ENCODE measurements around the gene FARP2. TPM values are rescaled to one million over a fixed set of nuclear protein-coding genes. Genes with fewer than 3 reads are reported as not detected.
"Not testable (repeated sequence)": the region's sequence is repeated elsewhere in the genome, so short reads cannot be mapped to it uniquely, and the experiment has no call there.

Gene FARP2
- total RNA-seq, 2 donors from 2014 or later, result 11.1 to 21.5 TPM

DNA sequence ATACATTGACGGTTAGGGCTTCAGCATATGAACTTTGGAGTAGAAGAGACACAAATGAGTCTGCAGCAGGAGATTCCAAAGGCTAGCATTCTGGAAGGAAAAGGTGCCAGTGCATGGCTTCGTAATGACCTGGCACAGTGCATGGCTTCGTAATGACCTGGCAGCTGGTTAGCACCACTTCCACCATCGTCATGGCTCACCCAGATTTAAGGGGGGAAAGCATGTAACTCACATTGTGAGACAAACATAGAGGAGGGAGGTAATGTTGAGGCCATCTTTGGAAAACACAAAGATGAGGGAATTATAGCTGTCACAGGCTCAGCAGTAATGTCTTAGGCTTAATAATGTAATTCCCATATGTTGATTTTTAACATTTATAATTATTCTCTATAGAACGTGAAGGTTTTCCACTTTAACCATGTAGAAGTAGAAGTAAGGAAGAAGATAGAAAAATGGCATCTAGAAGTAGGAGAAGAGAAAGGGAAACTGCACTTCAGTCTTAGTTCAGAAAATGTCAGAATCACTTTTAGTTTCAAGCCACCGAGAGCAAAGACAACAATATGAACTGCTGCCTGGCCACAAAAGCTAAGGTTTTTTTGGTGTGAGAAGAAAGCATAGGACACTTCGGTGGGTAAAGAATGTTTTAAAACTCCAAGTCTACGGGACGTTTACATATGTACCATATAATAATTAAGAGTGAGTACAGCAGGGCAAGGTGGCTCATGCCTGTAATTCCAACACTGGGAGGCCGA, 159.1 kb downstream of the FARP2 start:
- Histone ChIP-seq H3K9me3 (no peaks in the 10 kb centered on the region), H3K27me3 (peaks cover 0 to 3% of the 10 kb centered on the region in 2 donors), H3K4me3 (no peak overlapping the region), H3K36me3 (no peaks in the 10 kb centered on the region), H3K27ac (no peak overlapping the region), H3K4me1 (no peaks in the 10 kb centered on the region)
- TF ChIP-seq, protein P1, sequence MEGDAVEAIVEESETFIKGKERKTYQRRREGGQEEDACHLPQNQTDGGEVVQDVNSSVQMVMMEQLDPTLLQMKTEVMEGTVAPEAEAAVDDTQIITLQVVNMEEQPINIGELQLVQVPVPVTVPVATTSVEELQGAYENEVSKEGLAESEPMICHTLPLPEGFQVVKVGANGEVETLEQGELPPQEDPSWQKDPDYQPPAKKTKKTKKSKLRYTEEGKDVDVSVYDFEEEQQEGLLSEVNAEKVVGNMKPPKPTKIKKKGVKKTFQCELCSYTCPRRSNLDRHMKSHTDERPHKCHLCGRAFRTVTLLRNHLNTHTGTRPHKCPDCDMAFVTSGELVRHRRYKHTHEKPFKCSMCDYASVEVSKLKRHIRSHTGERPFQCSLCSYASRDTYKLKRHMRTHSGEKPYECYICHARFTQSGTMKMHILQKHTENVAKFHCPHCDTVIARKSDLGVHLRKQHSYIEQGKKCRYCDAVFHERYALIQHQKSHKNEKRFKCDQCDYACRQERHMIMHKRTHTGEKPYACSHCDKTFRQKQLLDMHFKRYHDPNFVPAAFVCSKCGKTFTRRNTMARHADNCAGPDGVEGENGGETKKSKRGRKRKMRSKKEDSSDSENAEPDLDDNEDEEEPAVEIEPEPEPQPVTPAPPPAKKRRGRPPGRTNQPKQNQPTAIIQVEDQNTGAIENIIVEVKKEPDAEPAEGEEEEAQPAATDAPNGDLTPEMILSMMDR (IDR thresholded peaks at IDR 0.05), result no peak
- no peak for DNase-seq (ENCODE audit: low spot score)

DNA sequence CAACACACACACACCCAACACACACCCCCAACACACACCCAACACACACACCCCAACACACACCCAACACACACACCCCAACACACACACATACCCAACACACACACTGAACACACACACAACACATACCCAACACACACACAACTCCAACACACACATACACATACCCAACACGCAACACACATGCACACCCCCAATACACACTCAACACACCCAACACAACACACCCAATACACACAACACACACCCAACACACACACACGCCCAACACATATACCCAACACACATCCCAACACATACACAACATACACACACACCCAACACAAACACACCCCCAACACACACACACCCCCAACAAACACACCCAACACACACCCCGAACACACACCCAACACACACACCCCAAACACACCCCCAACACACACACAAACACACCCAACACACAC, 160.5 kb downstream of the FARP2 start:
- TF ChIP-seq, protein P1 (IDR thresholded peaks at IDR 0.05), result no peak

DNA sequence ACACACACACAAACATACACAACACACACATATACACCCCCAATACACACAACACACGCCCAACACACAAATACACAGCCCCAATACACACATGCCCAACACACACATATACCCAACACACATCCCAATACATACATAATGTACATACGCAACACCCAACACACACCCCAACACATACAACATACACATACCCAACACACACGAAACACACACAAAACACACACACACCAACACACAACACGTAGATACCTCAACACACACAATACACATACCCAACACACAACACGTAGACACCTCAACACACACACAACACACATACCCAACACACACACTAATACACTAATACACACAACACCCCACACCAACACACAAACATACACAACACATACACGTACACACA, 161.2 kb downstream of the FARP2 start:
- H3K36me3 ChIP-seq, result no peaks in the 10 kb centered on the region
- TF ChIP-seq, protein P1 (IDR thresholded peaks at IDR 0.05), result no peak
- no peak for DNase-seq (ENCODE audit: low spot score)
- H3K27ac ChIP-seq, result no peak overlapping the region
- H3K9me3 ChIP-seq, result no peaks in the 10 kb centered on the region
- H3K4me1 ChIP-seq, result no peaks in the 10 kb centered on the region
- H3K4me3 ChIP-seq, result no peak overlapping the region
- H3K27me3 ChIP-seq, result peaks cover 0 to 3% of the 10 kb centered on the region in 2 donors

More for the DNA sequence above, 160.5 kb downstream of the FARP2 start:
- Histone ChIP-seq H3K27ac (no peak overlapping the region), H3K36me3 (no peaks in the 10 kb centered on the region), H3K4me3 (no peak overlapping the region), H3K4me1 (no peaks in the 10 kb centered on the region), H3K9me3 (no peaks in the 10 kb centered on the region), H3K27me3 (peaks cover 0 to 3% of the 10 kb centered on the region in 2 donors)
- DNase-seq (ENCODE audit: low spot score), result no peak

DNA sequence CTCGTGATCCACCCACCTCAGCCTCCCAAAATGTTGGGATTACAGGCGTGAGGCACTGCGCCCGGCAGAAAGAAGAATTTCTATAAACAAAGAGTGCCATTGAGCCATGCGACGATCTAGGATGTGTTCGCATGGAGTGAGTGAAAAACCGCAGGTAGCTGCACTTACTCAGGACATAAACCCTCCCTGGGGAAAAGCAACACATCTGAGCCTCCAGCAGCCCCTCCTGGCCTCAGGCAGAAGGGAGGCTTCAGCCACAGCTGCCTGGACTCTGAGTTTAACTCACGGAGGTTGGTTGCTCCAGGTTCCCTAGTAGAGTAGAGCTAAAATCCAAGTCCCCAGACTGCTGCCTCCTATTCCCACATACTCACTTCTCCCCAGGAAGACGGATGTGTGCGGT, 163.6 kb downstream of the FARP2 start:
- no peak overlapping the region for H3K4me3 ChIP-seq
- no peaks in the 10 kb centered on the region for H3K36me3 ChIP-seq
- no peak overlapping the region for H3K27ac ChIP-seq
- H3K4me1 ChIP-seq, result no peaks in the 10 kb centered on the region
- no peak for DNase-seq (ENCODE audit: low spot score)
- no peaks in the 10 kb centered on the region for H3K9me3 ChIP-seq
- TF ChIP-seq, protein P1 (IDR thresholded peaks at IDR 0.05), result no peak
- peaks cover 0 to 3% of the 10 kb centered on the region in 2 donors for H3K27me3 ChIP-seq

DNA sequence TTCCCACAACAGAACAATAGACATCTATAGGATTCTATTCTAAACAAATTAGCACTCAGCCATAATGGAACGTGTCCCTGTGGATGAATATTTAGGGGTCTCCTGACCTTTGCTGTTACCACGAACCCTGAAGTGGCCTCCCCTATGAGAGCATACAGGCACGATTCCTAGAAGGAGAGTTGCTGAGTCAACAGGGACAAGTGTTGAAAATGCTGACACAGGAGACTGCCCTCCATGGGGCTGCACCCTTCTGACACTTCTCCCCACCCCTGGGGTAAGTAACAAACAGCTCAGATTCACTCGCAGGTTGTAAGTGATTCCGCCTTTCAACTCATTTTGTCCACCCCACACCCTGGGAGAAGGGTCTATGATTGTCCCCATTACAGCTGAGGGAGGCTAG, 166.4 kb downstream of the FARP2 start:
- H3K27ac ChIP-seq, result no peak overlapping the region
- TF ChIP-seq, protein P1 (IDR thresholded peaks at IDR 0.05), result no peak
- DNase-seq (ENCODE audit: low spot score), result no peak
- H3K4me1 ChIP-seq, result no peaks in the 10 kb centered on the region
- no peak overlapping the region for H3K4me3 ChIP-seq
- H3K36me3 ChIP-seq, result no peaks in the 10 kb centered on the region
- no peaks in the 10 kb centered on the region for H3K9me3 ChIP-seq
- H3K27me3 ChIP-seq, result peaks cover 0 to 3% of the 10 kb centered on the region in 2 donors

DNA sequence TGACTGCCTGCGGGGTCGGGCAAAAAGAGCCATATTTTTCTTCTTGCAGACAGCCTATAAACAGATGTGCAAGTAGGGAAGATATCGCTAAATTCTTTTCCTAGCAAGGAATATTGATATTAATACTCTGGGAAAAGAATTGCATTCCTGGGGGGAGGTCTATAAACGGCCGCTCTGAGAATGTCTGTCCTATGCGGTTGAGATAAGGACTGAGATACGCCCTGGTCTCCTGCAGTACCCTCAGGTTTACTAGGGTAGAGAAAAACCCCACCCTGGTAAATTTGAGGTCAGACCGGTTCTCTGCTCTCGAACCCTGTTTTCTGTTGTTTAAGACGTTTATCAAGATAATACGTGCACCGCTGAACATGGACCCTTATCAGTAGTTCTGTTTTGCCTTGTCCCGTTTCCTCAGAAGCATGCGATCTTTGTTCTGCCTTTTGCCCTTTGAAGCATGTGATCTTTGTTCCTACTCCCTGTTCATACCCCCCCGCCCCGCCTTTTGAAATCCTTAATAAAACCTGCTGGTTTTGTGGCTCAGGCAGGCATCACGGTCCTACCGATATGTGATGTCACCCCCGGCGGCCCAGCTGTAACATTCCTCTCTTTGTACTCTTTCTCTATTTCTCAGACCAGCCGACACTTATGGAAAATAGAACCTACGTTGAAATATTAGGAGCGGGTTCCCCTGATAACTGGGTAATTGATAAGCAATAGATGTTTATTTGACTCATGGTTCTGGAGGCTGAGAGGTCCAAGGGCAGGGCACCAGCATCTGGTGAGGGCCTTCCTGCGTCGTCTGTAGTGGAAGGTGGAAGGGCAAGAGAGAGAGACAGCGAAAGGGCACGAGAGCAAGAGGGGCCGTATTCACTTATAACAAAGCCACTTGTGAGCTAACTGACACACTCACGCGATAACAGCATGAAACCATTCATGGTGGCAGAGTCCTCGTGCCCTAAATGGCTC, 170.0 kb downstream of the FARP2 start:
- not testable (repeated sequence) for H3K27ac ChIP-seq; H3K27me3 ChIP-seq; DNase-seq (ENCODE audit: low spot score); H3K36me3 ChIP-seq; H3K9me3 ChIP-seq; H3K4me3 ChIP-seq; H3K4me1 ChIP-seq
